Effector memory CD4-positive, alpha-beta T cell (primary cell): Measurements from ENCODE around the gene ATG16L2.

ENCODE experiments used
- DNase-seq, 3 donors: peaks; one replicate each; pipeline ENCODE4 v3.0.0-alpha.2; 2020
- H3K27ac ChIP-seq: 2 replicates; pipeline ENCODE4 v1.7.0; 2013; ENCODE audit warnings: mild to moderate bottlenecking, low read length, moderate library complexity; ENCODE audit not compliant: insufficient read depth, poor library complexity, severe bottlenecking
- H3K27me3 ChIP-seq: replicated peaks from 2 replicates; pipeline ENCODE4 v1.7.0; 2013; ENCODE audit warnings: mild to moderate bottlenecking, low read length; ENCODE audit not compliant: insufficient read depth, control insufficient read depth, poor library complexity, severe bottlenecking
- H3K36me3 ChIP-seq: 2 replicates; pipeline ENCODE4 v1.7.0; 2013; ENCODE audit warnings: mild to moderate bottlenecking, low read length, moderate library complexity; ENCODE audit not compliant: control insufficient read depth, insufficient read depth
- H3K4me1 ChIP-seq: 2 replicates; pipeline ENCODE4 v1.7.0; 2013; ENCODE audit warnings: low read length, mild to moderate bottlenecking; ENCODE audit not compliant: control insufficient read depth, insufficient read depth, poor library complexity, severe bottlenecking
- H3K4me3 ChIP-seq: 2 replicates; pipeline ENCODE4 v1.7.0; 2013; ENCODE audit warnings: low read length, low read depth, mild to moderate bottlenecking; ENCODE audit not compliant: insufficient read depth, poor library complexity, severe bottlenecking
- H3K9me3 ChIP-seq: 2 replicates; pipeline ENCODE4 v1.7.0; 2013; ENCODE audit warnings: mild to moderate bottlenecking, low read length, moderate library complexity; ENCODE audit not compliant: control insufficient read depth

The ATG16L2 gene

DNA sequence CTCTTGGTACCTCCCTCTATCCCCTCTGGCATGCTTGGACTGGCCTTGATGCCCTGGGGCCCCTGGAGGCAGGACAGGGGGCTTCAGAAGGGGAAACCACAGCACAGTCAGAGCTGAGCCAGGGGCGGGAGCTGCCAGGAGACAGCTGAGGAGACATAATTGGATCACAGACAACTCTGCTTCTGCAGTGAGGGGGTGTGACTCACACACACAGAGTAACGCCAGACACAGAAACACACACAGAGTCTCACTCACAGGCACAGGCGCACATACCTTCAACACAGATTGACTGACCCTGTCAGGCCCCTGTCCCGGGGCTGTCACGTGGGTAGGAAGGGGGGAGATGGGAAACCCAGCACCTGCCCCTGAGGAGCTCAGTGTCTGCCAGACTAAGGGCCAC is 40.9 kb upstream of the ATG16L2 start:
- H3K27ac ChIP-seq = no peak overlapping the region
- no peak for DNase-seq
- H3K36me3 ChIP-seq = no peaks in the 10 kb centered on the region

DNA sequence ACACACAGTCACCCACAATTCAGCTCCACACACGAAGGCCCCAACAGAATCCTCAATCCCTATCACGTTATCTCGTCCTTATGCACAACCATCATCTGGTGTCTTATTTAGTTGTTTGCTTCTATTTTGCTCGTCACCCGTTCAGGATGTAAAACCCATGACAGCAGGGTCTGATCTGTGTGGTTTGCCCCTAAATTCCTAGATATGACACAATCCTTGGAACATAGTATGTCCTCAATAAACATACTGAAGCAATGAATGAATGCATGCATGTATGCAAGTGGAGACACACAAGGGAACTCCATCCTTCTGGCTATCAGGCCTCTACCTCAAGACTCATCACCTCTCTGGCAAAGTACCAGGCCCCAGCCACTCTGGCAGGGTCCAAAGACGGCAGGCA is 40.5 kb upstream of the ATG16L2 start:
- no peak for DNase-seq
- Histone ChIP-seq H3K27ac (no peak overlapping the region), H3K4me3 (no peak overlapping the region), H3K27me3 (no peaks in the 10 kb centered on the region), H3K36me3 (no peaks in the 10 kb centered on the region), H3K4me1 (no peaks in the 10 kb centered on the region), H3K9me3 (no peaks in the 10 kb centered on the region)

More for the DNA sequence above, 40.9 kb upstream of the ATG16L2 start:
- Histone ChIP-seq H3K27me3 (no peaks in the 10 kb centered on the region), H3K4me3 (no peak overlapping the region), H3K9me3 (no peaks in the 10 kb centered on the region), H3K4me1 (no peaks in the 10 kb centered on the region)

DNA sequence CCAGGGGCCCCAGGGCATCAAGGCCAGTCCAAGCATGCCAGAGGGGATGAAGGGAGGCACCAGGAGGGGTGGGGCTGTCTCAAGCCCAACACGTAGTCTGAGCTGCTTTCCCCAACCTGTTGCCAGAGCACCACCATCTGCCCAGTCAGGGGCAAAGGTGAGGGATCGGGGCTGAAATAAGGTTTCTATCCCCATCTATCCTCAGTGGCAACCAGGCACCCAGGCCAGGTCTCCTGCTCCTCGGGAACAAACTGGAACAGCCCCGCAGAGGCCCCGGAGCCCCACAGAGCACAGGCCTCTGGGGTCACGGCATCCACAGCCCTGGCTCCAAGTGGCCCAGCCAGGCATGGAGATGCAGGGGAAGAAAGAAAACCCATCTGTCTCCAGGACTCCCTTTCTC is 39.7 kb upstream of the ATG16L2 start:
- no peaks in the 10 kb centered on the region for H3K4me1 ChIP-seq
- no peak for DNase-seq

DNA sequence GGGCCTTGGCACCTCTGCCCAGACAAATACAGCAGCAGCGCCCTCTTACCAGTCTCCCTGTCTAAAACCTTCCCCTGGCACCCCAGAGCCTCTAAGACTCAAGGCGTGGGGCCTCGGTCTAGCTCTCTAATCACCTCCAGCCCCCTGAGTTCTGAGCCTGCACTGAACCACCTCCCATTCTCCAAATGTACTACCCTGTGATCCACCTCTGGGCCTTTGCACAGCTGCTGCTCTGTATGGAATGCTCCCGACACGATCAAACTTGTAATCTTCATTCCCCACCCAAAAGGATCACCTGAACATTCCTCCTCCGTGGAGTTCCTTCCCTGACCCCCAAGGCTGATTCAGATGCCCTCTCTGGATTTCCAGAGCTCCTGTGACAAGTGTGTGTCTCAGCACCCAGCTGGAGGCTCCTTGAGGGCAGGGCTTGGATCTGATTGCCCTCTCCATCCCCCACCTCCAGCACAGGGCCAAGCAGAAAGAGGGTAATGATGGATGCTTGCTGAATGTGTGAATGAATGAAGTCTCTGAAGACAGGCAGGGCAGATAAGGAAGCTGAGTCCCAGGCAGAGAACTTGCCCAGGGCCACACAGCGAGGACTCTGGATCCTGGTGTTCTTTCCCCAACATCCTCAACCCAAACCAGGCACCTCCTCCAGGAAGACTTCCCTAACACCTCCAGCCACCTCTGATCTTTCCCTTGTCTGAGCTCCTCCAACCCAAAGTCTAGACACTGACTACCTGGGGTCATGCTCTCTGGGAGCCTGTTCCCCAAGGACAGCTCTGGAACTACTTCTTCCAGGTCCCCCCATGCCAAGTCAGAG is 38.7 kb upstream of the ATG16L2 start:
- no peak overlapping the region for H3K27ac ChIP-seq
- H3K27me3 ChIP-seq = no peaks in the 10 kb centered on the region
- DNase-seq = no peak
- peaks cover 6% of the 10 kb centered on the region for H3K4me1 ChIP-seq
- no peak overlapping the region for H3K4me3 ChIP-seq
- H3K9me3 ChIP-seq = no peaks in the 10 kb centered on the region
- H3K36me3 ChIP-seq = no peaks in the 10 kb centered on the region

More for the DNA sequence above, 39.7 kb upstream of the ATG16L2 start:
- H3K27ac ChIP-seq = no peak overlapping the region
- no peak overlapping the region for H3K4me3 ChIP-seq
- no peaks in the 10 kb centered on the region for H3K36me3 ChIP-seq
- H3K9me3 ChIP-seq = no peaks in the 10 kb centered on the region
- H3K27me3 ChIP-seq = no peaks in the 10 kb centered on the region

DNA sequence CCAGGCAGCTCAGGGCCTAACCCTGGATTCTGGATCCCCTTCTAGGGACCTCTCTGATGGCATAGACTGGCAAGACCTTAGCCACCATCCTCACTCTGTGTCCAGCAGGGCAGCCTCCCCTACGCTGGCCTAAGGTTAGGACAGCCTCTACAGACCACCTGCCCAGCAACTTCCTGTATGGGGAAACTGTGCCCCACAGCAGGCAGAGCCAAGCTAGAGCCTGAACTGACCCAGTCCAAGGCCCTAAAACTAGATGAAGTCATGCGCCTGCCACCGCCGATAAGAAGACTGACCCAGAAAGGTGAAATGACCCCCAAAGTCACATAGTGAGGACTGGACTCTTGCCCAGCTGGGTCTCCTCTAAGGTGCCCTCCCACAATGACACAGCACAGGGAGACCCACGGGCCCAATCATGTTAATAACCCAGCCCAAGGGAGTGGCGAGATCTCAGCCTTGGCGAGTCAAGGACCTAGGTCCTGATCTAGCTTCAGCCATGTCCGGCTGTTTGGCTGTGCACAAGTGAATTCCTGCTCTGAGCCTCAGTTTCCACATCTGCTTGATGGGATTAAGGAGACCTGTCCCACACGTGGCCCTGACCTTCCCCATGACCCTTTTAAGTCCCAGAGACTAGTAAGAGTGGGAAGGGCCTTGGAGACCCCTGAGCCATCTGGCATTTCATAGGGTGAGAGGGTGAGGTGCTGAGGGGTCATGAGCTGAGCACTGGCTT is 37.9 kb upstream of the ATG16L2 start:
- DNase-seq = no peak
- H3K27ac ChIP-seq = no peak overlapping the region

GRCh38 chr11:72776844-72777754 is 37.1 kb upstream of the ATG16L2 start:
- H3K4me1 ChIP-seq = peaks cover 16% of the 10 kb centered on the region
- H3K36me3 ChIP-seq = no peaks in the 10 kb centered on the region
- H3K9me3 ChIP-seq = no peaks in the 10 kb centered on the region
- no peak overlapping the region for H3K27ac ChIP-seq
- no peak overlapping the region for H3K4me3 ChIP-seq
- DNase-seq = no peak
- H3K27me3 ChIP-seq = no peaks in the 10 kb centered on the region

More for the DNA sequence above, 37.9 kb upstream of the ATG16L2 start:
- no peaks in the 10 kb centered on the region for H3K9me3 ChIP-seq
- H3K27me3 ChIP-seq = no peaks in the 10 kb centered on the region
- H3K4me1 ChIP-seq = peaks cover 13% of the 10 kb centered on the region
- H3K36me3 ChIP-seq = no peaks in the 10 kb centered on the region
- H3K4me3 ChIP-seq = no peak overlapping the region

DNA sequence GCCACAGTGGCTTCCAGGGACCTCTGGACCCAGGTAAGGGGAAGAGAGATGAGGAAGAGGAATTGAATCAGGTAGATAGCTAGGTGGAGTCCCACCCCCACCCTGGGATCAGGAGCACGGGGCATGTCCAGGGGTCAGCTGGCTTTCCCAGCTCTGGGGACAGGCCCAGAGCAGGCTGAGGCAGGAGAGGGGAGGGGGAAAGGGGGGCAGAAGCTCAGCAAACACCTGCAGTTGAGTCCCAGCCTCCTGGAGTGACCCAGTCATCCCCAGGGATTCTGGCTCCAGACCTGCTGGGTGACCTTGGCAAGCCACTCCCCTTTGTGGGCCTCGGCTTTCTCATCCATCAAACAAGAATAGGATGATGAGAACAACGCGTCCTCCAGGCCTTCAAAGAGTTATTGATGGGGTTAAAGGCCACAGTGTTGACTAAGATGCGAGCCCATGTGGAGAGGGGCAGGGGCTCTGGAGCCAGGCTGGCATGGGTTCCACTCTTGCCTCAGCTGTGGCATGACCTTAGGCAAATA is 36.4 kb upstream of the ATG16L2 start:
- Histone ChIP-seq H3K27me3 (no peaks in the 10 kb centered on the region), H3K4me1 (peaks cover 21% of the 10 kb centered on the region), H3K36me3 (no peaks in the 10 kb centered on the region), H3K4me3 (no peak overlapping the region), H3K9me3 (no peaks in the 10 kb centered on the region), H3K27ac (no peak overlapping the region)
- no peak for DNase-seq

- Histone ChIP-seq H3K36me3 (no peaks in the 10 kb centered on the region), H3K27ac (no peak overlapping the region), H3K27me3 (no peaks in the 10 kb centered on the region), H3K9me3 (no peaks in the 10 kb centered on the region), H3K4me3 (no peak overlapping the region), H3K4me1 (peaks cover 21% of the 10 kb centered on the region)
- DNase-seq = no peak
Observed at GRCh38 chr11:72778535-72779494, 35.4 kb upstream of the ATG16L2 start.
